HG02759 (cell line): ENCODE results near the gene CEP350.
"Not testable (repeated sequence)": the region's sequence is repeated elsewhere in the genome, so short reads cannot be mapped to it uniquely, and the experiment has no call there.

Source experiments
- ATAC-seq: cut with Tn5 transposase; IDR thresholded peaks from one replicate; pipeline ENCODE4 v1.9.1; 2021; ENCODE audit warnings: mild to moderate bottlenecking, moderate library complexity; ENCODE audit not compliant: unreplicated experiment

CEP350 gene

DNA sequence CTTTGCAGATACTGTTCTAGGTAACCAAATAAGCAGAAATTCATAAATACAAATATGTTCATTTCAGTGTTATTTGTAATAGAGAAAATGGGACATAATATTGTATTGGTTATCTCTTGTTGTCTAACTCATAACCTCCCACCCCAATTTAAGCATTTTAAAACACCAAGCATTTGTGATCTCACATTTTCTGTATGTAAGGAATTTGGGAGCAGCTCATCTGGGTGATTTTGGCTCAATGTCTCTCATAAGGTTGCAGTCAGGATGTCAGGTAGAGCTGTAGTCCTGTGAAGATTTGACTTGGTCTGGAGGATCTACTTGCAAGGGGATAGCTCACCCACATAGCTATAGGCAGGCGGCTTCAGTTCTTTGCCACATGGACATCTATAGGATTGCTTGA lies 29.5 kb downstream of the CEP350 start:
- ATAC-seq, result no peak

DNA sequence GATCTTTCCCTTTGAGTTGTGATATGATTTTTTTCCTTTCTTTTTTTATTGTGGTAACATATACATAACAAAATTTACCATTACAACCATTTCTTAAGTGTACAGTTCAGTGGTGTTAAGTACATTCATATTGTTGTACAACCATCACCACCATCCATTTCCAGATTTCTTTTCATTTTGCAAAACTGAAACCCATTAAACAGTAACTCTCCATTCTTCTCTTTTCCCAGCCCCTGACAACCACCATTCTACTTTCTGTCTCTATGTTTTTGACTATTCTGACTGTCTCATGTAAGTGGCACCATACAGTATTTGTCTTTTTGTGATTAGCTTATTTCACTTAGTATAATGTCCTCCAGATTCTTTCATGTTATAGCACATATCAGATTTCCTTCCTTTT lies 30.3 kb downstream of the CEP350 start:
- ATAC-seq, result no peak

GRCh38 chr1:179990847-179991246 lies 36.2 kb downstream of the CEP350 start:
- no peak for ATAC-seq

DNA sequence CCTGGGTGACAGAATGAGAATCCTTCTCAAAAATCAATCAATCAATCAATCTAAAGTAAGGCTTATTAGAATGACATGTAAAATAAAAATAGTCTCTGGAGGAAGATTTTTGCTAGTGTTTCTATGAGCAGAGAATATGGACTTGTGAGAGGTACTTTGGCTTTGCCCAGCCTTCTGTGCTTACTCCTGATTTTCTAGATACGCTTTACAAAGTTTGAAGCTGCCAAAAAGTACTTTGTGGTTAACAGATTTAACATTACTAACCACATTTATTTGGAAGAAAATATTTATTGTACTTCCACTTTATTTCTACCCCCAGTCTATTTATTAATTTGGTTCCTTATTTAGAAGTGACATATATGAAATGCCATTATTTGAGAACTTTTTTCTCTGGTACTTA lies 41.0 kb downstream of the CEP350 start:
- no peak for ATAC-seq

- no peak for ATAC-seq
Observed at GRCh38 chr1:179996099-179996498, 41.5 kb downstream of the CEP350 start.

- ATAC-seq, result no peak
Observed at GRCh38 chr1:180000575-180000974, 46.0 kb downstream of the CEP350 start.

DNA sequence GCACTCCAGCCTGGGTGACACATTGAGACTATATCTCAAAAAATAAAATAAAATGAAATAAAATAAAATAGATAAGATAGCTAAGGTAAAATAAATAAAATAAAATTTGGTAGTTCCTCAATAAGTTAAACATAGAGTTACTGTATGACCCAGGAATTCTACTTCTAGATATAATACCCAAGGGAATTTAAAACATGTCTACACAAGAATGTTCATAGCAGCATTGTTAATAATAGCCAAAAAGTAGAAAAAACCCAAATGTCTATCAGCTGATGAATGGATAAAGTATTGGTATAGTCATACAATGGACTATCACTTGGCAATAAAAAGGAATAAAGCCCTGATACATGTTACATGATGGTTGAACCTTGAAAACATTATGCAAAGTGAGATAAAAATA lies 47.8 kb downstream of the CEP350 start:
- no peak for ATAC-seq

DNA sequence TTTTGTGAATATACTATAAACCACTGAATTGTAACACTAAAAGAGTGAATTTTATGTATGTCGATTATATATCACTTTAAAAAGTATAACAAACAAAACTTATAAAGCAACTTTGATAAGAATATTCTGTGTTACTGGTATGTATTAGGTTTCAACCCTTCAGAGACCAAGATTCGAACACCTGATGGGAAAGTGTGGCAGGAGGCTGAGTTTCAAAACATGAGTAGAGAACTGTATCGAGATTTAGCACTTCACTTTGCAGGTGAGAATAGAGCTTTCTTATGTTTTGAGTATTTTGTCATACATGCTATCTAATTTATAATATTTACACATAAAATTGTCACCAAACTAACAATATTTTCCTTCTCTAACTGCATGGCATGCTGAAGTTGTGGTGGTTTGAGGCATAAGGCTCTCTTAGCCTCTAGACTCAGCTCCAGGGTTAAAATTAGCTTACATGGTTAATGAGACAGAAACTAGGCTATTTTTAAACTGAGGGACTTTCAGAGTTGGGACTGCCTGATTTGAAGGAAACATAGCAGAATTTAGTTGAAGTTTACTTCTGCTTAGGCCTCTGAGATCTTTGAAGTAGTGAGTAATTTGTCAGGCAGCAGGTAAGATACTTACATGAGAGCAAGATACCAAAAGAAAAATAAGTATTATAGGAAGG lies 48.6 kb downstream of the CEP350 start:
- peak; percentile 94 for ATAC-seq

- not testable (repeated sequence) for ATAC-seq
Observed at GRCh38 chr1:180006762-180007161, 52.2 kb downstream of the CEP350 start.

GRCh38 chr1:180020017-180020416 lies 65.4 kb downstream of the CEP350 start:
- no peak for ATAC-seq

DNA sequence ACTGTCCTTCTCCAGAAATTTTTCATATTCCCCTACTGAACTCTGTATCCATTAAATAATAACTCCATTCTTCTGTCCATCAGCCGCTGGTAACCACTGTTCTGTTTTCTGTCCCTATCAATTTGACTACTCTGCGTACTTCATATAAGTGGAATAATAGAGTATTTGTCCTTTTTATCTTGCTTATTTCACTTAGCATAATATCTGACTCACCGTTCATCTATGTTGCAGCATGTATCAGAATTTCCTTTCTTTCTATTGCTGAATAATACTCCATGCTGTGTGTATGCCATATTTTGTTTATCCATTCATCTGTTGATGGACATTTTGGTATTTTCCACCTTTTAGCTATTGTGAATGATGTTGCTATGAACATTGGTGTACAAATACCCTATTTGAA lies 71.9 kb downstream of the CEP350 start:
- no peak for ATAC-seq

GRCh38 chr1:180027949-180028445 lies 73.4 kb downstream of the CEP350 start:
- ATAC-seq, result no peak

- no peak for ATAC-seq
Observed at GRCh38 chr1:180028864-180029263, 74.3 kb downstream of the CEP350 start.

- no peak for ATAC-seq
Observed at GRCh38 chr1:180029524-180030135, 75.0 kb downstream of the CEP350 start.

DNA sequence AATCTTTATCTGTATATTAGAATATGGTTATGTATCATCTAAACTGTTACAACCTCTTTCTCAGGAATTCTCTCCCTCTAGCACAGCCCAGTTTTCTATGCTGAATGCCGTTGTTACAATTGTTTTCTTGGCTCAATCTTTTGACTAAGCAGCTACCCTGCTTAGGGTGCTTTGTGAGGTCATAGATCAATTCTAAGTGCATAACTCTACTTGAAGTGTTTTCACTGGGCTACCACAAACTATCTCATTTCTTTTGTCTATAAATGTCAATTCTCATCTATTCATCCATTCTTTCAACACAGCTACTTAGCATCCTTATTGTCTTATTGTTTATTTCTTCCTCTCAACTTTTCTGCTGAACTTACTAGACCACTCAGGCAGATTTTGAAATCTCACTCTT lies 77.1 kb downstream of the CEP350 start:
- no peak for ATAC-seq

DNA sequence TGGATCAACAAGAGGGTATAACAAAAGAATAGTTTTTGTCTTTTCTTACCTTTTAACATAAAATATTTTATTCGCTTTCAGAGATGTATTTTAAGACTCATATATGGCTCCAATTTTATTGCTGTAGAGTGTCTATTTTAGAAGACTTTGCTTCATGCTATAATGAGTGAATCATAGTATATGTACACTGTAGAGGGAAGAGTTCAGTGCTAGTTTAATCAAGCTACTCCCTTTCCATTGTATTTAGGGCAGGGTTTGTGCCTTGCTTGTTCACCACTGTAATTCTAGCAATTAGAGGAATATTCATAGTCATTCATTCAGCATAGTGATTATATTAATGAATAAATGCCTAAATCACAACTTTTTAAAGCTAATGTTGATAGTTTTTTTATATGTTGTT lies 78.8 kb downstream of the CEP350 start:
- ATAC-seq, result no peak

DNA sequence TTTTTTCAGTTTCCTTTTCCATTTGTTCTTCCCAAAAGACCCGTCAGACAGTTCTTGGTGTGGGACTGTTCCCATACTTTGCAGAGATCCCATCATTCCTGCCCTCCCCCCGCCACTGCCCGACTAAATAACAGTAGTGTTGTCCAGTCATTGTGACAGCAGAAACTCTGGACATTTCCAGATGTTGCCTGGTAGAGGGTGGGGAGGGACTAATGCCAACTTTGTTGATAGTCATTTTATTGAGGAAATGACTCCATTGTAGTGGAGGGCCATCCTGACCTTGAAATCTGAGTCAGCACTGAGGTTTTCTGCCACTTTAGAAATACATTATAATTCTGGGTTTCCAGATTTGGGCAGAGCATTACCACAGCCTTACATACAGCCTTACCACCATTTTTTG lies 85.4 kb downstream of the CEP350 start:
- no peak for ATAC-seq

- no peak for ATAC-seq
Observed at GRCh38 chr1:180041582-180041981, 87.0 kb downstream of the CEP350 start.

- no peak for ATAC-seq
Observed at GRCh38 chr1:180042988-180043622, 88.5 kb downstream of the CEP350 start.

DNA sequence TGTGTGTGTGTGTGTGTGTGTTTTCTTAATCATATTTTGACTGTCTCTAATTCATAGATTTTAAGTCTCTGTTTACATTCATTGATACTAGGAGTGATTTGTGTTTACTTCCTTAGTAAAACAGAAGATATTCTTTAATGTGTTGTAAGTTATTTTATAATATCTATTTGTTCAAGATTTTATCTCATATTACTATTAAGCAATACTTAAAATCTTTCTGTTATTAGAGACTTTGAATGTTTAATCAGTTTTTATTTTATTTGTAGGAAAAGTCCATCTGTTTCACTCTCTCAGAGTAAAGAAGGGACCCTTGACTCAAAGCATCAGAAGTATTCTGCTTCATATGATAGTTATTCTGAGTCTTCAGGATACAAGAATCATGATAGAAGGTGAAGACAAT lies 89.2 kb downstream of the CEP350 start:
- ATAC-seq, result no peak

DNA sequence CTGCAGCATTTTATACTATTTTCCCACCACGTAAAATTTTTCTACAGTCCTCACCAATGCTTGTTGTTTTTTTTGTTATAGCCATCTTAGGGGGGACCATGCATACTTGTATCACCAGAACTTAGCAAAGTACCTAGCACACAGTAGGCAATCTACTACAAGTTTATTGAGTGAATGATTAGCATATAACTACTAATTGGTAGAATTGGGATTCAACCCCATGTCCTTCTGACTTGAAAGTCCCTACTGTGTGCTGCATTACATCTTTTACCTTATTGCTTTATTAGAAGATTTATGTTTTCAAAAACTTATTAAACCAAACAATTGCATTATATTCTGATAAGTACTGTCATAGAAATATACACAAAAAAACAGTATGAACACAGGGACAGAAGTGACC lies 92.1 kb downstream of the CEP350 start:
- no peak for ATAC-seq
